Measurements from ENCODE around the gene NDC80.
"Not testable (repeated sequence)": the region's sequence is repeated elsewhere in the genome, so short reads cannot be mapped to it uniquely, and the experiment has no call there.

Gene NDC80

GRCh38 chr18:2571200-2572170, at the start of gene NDC80, which contains the start of gene METTL4:
Gene NDC80 (plus strand): TSS chr18:2571557. CDS start chr18:2572986, 1,429 bp downstream.
Gene METTL4 (minus strand): TSS chr18:2571505. CDS start chr18:2567216, 4,289 bp downstream.
- DNase-seq: peak; percentile 93

DNA sequence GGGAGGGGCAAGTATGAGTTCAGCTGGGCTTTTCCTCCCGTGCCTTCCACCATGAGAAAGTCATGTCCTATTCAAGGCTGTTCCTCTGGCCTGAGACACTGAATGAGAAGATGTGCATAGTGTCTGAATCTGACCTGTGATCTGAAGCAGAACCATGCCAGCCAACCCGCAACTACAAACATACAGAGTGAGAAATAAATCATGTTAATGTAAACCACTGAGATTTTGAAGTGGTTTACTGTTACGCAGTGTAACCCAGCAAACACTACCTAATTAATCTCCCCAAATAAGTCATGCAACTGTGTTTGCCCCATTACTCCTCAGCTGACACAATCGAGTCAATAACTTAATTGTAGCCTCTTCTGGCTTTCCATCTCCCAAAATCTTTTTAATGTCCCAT, 49.2 kb upstream of the NDC80 start:
- no peak for DNase-seq

DNA sequence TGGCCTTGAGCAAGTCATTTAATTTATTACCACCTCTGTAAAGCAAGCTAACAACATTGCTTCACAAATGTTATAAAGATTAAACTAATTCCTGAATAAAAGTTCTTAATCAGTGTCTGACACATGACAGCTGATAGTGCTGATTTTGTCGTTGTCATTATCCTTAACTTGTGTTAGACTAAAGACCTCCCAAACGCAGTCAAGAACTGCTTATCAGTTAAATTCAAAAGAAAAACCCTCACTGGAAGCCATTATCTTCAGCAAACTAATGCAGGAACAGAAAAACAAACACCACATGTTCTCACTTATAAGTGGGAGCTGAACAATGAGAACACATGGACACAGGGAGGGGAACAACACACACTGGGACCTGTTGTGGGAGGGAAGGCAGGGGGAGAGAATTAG, 46.6 kb upstream of the NDC80 start:
- not testable (repeated sequence) for DNase-seq

DNA sequence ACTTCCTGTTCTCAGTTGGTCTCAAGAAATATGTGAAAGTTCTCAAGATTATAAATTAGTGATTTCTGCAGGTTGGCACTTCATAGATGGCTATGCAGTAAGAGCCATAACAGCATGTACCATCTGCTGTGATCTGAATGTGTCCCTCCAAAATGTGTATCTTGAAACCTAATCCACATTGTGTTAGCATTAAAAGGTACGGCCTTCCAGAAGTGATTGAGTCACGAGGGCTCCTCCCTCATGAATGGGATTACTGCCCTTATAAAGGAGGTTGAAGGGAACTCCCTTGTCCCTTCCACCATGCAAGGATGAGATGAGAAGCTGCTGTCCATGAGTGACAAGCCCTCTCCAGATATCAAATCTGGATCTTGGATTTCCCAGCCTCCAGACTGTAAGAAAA, 45.0 kb upstream of the NDC80 start:
- DNase-seq: no peak

DNA sequence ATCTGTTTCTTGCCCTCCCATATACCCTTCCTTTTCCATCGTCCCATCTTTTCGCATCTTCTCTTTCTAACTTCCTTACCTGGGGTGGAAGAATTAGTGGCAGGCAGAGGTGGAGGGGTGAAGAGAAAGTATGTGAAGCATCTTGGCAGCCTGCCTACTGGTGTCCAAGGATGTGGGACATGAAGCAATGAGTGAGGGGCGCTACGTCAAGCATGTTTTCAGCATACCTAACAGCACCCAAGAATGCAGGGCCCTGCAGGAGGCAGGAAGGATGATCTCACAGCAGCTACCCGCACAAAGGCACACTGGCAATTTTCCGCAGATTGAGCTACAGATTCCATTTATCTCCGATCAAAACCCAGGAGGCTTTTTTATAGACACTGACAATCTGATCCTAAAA, 42.2 kb upstream of the NDC80 start:
- peak; percentile 66 for DNase-seq

- DNase-seq: no peak
These were observed 39.6 kb upstream of the NDC80 start for GRCh38 chr18:2531751-2532150.

DNA sequence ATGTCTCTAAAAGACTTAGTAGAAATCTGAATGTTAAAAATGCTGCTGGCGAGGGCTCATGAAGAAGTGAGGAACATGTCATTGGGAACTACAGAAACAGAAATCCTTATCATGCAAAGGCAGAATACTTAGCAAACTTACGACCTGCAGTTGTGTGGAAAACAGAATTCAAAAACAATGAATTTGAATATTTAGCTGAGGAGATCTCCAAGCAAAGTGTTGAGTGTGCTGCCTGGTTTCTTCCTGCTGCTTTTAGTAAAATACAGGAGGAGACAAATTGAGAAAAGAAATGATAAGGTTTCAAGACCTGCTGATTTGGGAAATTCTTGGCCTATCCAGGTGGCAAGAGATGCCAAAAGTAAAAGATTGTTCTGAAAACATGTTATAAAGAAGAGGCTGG, 38.6 kb upstream of the NDC80 start:
- DNase-seq: no peak

- peak; percentile 13 for DNase-seq
These were observed 36.5 kb upstream of the NDC80 start for GRCh38 chr18:2534906-2535305.

DNA sequence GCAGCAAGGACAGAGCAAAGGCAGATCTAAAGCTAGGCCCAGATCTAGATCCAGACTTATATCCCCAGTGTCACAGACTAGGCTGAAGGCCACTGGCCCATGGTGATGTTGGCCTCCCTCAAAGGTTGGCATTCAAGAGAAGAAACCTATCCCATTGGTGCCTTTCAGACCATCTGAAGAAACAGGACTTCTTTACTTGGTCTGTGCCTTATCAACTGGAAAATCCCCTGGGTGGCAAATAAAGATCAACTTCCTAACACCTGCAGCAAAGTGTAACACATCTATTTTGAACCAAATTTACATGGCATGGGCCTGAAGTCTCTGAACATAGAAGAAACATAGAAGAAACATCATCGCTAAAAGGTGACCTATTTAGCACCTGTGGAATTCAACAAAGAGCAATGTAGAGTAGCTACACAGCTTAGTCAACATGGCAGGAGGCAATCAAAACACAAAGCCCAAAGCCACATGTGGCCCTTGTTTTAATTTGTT, 35.9 kb upstream of the NDC80 start:
- no peak for DNase-seq

- DNase-seq: no peak
These were observed 35.3 kb upstream of the NDC80 start for GRCh38 chr18:2536063-2536462.

- no peak for DNase-seq
These were observed 34.9 kb upstream of the NDC80 start for GRCh38 chr18:2536493-2536892.

DNA sequence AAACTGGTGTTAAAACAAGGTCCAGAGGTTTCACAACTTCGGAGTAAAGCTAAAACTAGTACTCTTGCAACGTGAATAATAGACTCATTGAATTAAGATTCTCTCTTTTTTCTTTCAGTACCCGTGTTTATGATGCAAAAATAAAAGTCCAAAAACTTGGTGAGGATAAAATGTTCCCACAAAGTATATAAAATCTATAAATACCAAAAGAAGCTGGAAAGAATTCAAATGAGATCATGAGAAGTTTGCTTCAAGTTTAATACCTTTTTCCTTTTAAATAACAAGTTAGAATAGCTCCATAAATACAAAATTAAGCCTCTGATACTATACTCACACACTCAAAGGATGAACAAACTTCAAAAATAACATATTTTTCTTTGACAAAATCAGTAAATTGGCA, 34.1 kb upstream of the NDC80 start:
- DNase-seq: no peak

- no peak for DNase-seq
These were observed 33.1 kb upstream of the NDC80 start for GRCh38 chr18:2538236-2538635.

GRCh38 chr18:2538844-2539243, 32.5 kb upstream of the NDC80 start:
- DNase-seq: no peak

DNA sequence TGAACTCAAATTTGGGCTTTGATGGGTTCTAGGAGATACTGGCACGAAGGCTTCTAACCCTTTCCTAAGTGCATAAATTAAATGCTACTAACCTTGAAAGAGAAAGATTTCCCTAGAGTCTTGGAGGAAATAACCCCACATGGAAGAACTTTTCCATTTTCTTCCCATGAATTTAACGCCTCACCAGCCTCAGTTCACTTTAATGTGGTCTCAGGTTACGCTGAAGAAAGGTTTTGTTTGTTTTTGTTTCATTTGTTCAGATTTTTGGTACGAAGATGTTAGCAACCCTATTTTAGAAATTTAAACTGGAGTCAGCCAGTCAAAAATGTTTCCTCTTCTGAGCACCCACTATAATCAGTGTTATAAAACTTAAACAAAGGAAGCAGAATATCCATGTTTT, 30.8 kb upstream of the NDC80 start:
- no peak for DNase-seq

DNA sequence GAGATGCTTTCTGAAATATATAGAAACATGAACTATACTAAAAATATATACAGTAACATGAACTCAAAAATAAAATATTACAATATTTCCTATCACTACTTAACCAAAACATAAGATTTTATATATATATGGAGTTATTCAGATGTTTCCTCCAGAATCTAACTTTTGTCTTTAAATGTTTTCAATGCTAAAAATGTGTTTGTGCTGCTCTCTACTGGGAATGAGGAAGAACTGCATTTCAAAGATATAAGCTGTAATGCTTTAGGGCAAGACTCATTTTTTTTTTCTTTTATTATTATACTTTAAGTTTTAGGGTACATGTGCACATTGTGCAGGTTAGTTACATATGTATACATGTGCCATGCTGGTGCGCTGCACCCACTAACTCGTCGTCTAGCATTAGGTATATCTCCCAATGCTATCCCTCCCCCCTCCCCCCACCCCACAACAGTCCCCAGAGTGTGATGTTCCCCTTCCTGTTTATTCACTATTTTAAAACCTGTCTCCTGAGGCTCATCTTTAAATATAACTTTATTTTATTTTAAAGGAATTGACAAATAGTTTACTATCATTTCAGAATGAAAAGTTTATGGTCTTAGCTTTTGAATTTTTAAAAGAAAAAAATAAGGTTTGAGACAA, 29.3 kb upstream of the NDC80 start:
- DNase-seq: peak; percentile 28

DNA sequence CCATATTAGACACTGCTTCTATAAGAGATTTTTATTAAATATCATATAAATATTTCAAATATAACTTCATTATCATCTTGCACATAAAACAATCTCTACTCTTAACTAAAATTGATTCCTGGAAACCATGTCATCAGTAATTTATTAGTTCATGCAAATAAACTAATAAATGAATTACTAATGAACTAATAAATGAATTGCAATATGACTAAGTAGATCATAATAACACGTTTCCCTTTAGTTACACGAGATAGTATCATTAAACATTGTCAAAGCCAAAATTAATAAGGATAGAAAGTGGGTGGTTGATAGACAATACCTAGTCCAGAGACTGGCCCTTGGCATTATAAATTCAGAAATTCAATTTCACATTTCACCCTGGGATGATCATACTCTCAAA, 26.2 kb upstream of the NDC80 start:
- DNase-seq: no peak

- peak; percentile 34 for DNase-seq
These were observed 23.8 kb upstream of the NDC80 start for GRCh38 chr18:2547477-2548087.

GRCh38 chr18:2549462-2549861, 21.9 kb upstream of the NDC80 start:
- no peak for DNase-seq

DNA sequence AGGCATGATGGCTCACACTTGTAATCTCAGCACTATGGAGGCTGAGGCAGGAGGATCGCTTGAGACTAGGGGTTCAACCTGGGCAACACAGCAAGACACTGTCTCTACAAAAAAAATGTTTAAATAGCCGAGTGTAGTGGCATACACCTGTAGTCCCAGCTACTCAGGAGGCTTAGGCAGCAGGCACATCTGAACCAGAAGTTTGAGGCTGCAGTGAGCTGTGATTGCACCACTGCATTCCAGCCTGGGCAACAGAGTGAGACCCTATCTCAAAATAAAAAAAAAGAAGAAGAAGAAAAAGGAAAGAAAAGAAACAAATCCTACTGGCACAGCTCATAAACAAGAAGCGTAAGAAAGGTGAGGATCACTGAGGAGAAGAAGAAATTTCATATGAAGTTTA, 19.9 kb upstream of the NDC80 start:
- no peak for DNase-seq

- DNase-seq: no peak
These were observed 16.7 kb upstream of the NDC80 start for GRCh38 chr18:2554696-2555095.

DNA sequence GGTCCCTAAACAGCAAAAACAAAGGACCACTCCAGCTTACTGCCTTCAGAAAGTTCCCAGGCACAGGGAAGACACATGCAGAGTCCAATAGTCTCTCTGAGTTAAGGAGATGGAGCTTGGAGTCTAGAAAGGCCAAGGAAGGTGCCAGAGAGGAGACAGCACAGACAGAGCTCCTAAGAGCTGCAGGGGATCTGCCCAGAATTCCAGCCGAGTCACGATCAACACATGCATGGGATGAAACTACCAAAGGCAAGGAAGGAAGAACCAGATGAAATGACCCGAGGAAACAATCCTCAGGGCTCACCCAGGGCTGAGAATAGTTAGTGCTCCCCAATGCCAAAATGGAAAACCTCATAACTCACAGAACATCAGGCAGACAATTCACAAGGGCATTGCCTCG, 15.5 kb upstream of the NDC80 start:
- DNase-seq: no peak

DNA sequence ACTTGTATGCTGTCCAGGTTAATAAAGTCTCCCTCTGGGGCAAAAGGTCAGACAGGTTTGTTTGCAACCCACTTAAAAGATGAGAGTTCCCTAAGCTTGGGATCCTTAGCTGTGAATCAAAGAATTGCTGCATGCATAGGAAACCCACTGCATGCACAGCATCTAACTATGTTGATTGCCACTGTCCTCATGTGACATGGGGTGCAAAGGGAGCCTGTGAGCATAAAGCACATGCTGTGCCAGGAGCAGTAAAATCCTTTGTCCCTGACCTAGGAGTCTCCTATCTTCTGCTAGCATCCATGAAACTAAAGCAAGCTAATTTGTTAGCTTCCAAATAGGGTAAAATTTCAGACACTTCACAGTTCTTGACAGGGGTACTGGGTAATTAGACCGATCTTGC, 13.8 kb upstream of the NDC80 start:
- no peak for DNase-seq

DNA sequence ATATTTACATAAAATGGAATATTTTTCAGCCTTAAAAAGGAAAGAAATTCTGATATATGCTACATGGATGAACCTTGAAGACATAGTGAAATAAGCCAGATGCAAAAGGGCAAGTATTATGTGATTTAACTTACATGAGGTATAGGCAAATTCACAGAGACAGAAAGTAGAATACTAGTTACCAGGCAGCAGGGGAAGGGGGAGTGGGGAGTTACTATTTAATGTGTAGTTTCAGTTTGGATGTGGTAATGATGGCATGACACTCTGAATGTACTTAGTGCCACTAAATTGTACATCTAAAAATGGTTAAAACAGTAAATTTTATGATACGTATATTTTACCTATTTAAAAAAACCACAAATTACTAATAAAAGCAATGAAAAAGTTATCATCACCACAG, 12.1 kb upstream of the NDC80 start:
- DNase-seq: no peak
